Measurements from ENCODE around the gene FUT8.

FUT8 gene

DNA sequence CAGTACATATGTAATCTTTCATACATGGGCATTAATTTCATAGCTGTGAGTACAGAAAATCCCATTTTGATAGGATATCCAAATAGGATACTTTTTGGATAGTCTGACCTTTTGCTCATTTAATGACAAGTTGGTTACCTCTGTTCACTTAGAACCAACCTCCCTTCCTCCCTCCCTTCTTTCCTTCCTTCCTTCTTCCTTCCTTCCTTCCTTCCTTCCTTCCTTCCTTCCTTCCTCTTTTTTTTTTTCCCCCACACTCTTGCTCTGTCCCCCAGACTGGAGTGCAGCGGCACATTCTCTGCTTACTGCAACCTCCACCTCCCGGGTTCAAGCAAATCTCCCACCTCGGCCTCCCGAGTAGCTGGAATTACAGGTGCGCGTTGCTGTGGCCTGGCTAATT, 162.9 kb downstream of the FUT8 start:
- no peaks in the 10 kb centered on the region for H3K4me1 ChIP-seq (ENCODE audit: insufficient read depth, insufficient read length)
- TF ChIP-seq SUZ12 (IDR thresholded peaks at IDR 0.05; ENCODE audit: extremely low read depth, insufficient read depth, insufficient read length): no peak
- no peak for TF ChIP-seq YY1 (IDR thresholded peaks at IDR 0.05; ENCODE audit: insufficient read depth, insufficient read length)
- no peak for TF ChIP-seq ZNF274 (IDR thresholded peaks at IDR 0.05; ENCODE audit: low read depth, low read length)
- H3K36me3 ChIP-seq (ENCODE audit: insufficient read depth, insufficient read length, low read length): no peaks in the 10 kb centered on the region
- H3K4me3 ChIP-seq (ENCODE audit: insufficient read length, low read depth): no peak overlapping the region
- DNase-seq (ENCODE audit: low read depth, low spot score): no peak
- no peaks in the 10 kb centered on the region for H3K9me3 ChIP-seq (ENCODE audit: insufficient read depth, low read length)
- H3K27me3 ChIP-seq (ENCODE audit: insufficient read depth, insufficient read length): no peaks in the 10 kb centered on the region
- H3K9ac ChIP-seq (ENCODE audit: insufficient read length, low read depth): no peak overlapping the region

DNA sequence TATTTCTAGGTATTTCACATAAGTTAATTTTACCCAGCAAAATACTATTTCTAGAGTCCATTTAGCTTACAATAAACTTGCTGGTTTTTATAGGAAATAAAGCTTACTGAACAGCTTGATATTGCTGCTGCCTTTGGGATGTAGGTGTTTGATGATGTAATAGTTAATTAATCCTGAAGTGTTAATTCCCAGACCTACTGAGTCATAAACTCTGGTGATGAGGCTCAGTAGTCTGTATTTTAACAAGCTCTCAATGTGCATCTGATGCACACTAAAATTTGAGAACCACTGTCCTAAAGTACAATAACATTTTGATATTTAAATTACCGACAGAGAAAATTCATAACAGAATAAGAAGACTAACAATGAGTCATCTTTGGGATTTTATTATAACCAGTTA, 168.4 kb downstream of the FUT8 start:
- no peaks in the 10 kb centered on the region for H3K4me1 ChIP-seq (ENCODE audit: insufficient read depth, insufficient read length)
- no peak for DNase-seq (ENCODE audit: low read depth, low spot score)
- no peaks in the 10 kb centered on the region for H3K9me3 ChIP-seq (ENCODE audit: insufficient read depth, low read length)
- TF ChIP-seq SUZ12 (IDR thresholded peaks at IDR 0.05; ENCODE audit: extremely low read depth, insufficient read depth, insufficient read length) (no peak), YY1 (IDR thresholded peaks at IDR 0.05; ENCODE audit: insufficient read depth, insufficient read length) (no peak), ZNF274 (IDR thresholded peaks at IDR 0.05; ENCODE audit: low read depth, low read length) (no peak)
- no peaks in the 10 kb centered on the region for H3K36me3 ChIP-seq (ENCODE audit: insufficient read depth, insufficient read length, low read length)
- no peak overlapping the region for H3K9ac ChIP-seq (ENCODE audit: insufficient read length, low read depth)
- no peaks in the 10 kb centered on the region for H3K27me3 ChIP-seq (ENCODE audit: insufficient read depth, insufficient read length)
- no peak overlapping the region for H3K4me3 ChIP-seq (ENCODE audit: insufficient read length, low read depth)

DNA sequence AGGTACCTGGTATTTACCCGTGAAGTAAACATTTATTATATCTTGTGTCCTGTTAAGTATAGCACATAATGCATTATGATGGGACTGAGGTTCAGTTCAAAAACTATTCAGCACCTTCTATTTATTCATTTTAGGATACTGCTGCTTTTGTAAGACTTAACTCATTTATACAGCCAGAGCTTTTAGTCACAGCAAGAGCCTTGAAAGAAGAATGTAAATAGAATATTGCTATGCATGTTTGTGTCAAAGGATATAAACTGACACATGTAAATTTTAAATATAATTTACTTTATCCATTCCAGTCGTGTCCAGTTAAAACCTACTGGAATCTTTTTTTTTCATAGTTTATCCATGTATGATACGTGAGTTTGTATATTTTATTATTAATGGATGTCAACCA, 168.8 kb downstream of the FUT8 start:
- Histone ChIP-seq H3K9me3 (ENCODE audit: insufficient read depth, low read length) (no peaks in the 10 kb centered on the region), H3K4me1 (ENCODE audit: insufficient read depth, insufficient read length) (no peaks in the 10 kb centered on the region), H3K9ac (ENCODE audit: insufficient read length, low read depth) (no peak overlapping the region), H3K36me3 (ENCODE audit: insufficient read depth, insufficient read length, low read length) (no peaks in the 10 kb centered on the region), H3K4me3 (ENCODE audit: insufficient read length, low read depth) (no peak overlapping the region), H3K27me3 (ENCODE audit: insufficient read depth, insufficient read length) (no peaks in the 10 kb centered on the region)
- no peak for TF ChIP-seq ZNF274 (IDR thresholded peaks at IDR 0.05; ENCODE audit: low read depth, low read length)
- TF ChIP-seq SUZ12 (IDR thresholded peaks at IDR 0.05; ENCODE audit: extremely low read depth, insufficient read depth, insufficient read length): no peak
- TF ChIP-seq YY1 (IDR thresholded peaks at IDR 0.05; ENCODE audit: insufficient read depth, insufficient read length): no peak
- no peak for DNase-seq (ENCODE audit: low read depth, low spot score)

DNA sequence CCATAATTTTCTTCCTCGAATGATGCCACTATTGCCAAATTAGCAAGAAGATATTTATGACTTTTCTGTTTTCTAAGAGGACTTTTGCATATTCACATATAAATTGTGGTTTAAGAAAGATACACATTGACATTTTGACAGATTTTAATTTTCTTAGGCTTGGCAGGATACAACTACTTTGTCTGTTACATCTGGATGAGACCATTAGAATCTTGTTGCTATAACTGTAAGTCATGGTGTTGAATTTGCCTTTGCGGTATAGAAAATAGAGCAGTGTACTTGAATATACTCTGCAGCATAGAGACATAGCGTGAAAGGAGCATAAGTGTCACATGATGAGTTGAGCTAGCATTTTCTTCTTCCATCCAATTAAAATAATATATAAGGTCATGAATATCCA, 169.3 kb downstream of the FUT8 start:
- no peaks in the 10 kb centered on the region for H3K27me3 ChIP-seq (ENCODE audit: insufficient read depth, insufficient read length)
- no peaks in the 10 kb centered on the region for H3K4me1 ChIP-seq (ENCODE audit: insufficient read depth, insufficient read length)
- no peak overlapping the region for H3K4me3 ChIP-seq (ENCODE audit: insufficient read length, low read depth)
- no peaks in the 10 kb centered on the region for H3K36me3 ChIP-seq (ENCODE audit: insufficient read depth, insufficient read length, low read length)
- no peak for DNase-seq (ENCODE audit: low read depth, low spot score)
- no peaks in the 10 kb centered on the region for H3K9me3 ChIP-seq (ENCODE audit: insufficient read depth, low read length)
- H3K9ac ChIP-seq (ENCODE audit: insufficient read length, low read depth): no peak overlapping the region
- TF ChIP-seq SUZ12 (IDR thresholded peaks at IDR 0.05; ENCODE audit: extremely low read depth, insufficient read depth, insufficient read length) (no peak), YY1 (IDR thresholded peaks at IDR 0.05; ENCODE audit: insufficient read depth, insufficient read length) (no peak), ZNF274 (IDR thresholded peaks at IDR 0.05; ENCODE audit: low read depth, low read length) (no peak)

DNA sequence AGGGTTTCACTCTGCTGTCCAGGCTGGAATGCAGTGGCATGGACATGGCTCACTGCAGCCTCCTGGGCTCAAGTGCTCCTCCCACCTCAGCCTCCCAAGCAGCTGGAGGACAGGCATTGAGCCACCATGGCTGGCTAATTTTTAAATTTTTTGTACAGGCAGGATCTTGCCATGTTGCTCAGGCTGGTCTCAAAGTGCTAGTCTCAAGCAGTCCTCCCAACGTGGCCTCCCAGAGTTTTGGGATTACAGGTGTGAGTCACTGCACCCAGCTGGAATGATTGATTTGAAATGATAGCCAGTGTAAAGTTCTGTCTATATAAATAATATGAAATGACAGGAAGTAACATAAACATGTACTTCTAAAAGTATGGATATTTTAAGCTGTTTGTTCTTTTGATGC, 172.7 kb downstream of the FUT8 start:
- H3K36me3 ChIP-seq (ENCODE audit: insufficient read depth, insufficient read length, low read length): no peaks in the 10 kb centered on the region
- no peak for TF ChIP-seq YY1 (IDR thresholded peaks at IDR 0.05; ENCODE audit: insufficient read depth, insufficient read length)
- TF ChIP-seq ZNF274 (IDR thresholded peaks at IDR 0.05; ENCODE audit: low read depth, low read length): no peak
- no peak for DNase-seq (ENCODE audit: low read depth, low spot score)
- no peaks in the 10 kb centered on the region for H3K4me1 ChIP-seq (ENCODE audit: insufficient read depth, insufficient read length)
- H3K27me3 ChIP-seq (ENCODE audit: insufficient read depth, insufficient read length): no peaks in the 10 kb centered on the region
- no peaks in the 10 kb centered on the region for H3K9me3 ChIP-seq (ENCODE audit: insufficient read depth, low read length)
- H3K4me3 ChIP-seq (ENCODE audit: insufficient read length, low read depth): no peak overlapping the region
- no peak overlapping the region for H3K9ac ChIP-seq (ENCODE audit: insufficient read length, low read depth)

DNA sequence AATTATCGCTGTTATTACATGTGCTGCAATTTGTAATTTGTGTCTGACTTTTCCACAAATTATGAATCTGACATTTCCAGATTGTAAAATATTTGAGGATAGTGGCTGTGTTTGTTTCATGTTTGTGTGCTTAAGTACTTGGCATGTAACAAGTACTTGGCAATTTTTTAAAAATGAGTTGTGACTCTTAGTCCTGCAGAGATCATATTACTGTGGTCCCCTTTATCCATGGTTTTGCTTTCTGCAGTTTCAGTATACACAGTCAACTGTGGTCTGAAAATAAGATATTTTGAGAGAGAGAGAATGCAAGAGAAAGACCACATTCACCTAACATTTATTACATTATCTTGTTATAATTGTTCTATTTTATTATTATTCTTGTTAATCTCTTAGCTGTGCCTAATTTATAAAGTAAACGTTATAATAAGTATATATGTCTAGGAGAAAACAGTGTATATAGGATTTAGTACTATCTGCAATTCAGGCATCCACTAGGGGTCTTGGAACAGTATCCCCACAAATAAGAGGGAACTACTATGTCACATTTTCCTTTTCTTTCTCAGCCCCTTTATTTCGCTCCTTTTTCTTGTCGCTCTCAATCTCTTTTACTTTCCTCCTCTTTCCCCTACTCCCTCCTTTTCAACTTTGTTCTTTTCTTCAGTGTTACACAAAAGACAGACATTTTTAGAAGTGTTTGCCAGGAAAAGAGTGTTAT, 176.1 kb downstream of the FUT8 start:
- Histone ChIP-seq H3K4me1 (ENCODE audit: insufficient read depth, insufficient read length) (no peaks in the 10 kb centered on the region), H3K4me3 (ENCODE audit: insufficient read length, low read depth) (no peak overlapping the region), H3K27me3 (ENCODE audit: insufficient read depth, insufficient read length) (no peaks in the 10 kb centered on the region), H3K9me3 (ENCODE audit: insufficient read depth, low read length) (no peaks in the 10 kb centered on the region), H3K9ac (ENCODE audit: insufficient read length, low read depth) (no peak overlapping the region), H3K36me3 (ENCODE audit: insufficient read depth, insufficient read length, low read length) (no peaks in the 10 kb centered on the region)
- no peak for DNase-seq (ENCODE audit: low read depth, low spot score)
- TF ChIP-seq YY1 (IDR thresholded peaks at IDR 0.05; ENCODE audit: insufficient read depth, insufficient read length) (no peak), ZNF274 (IDR thresholded peaks at IDR 0.05; ENCODE audit: low read depth, low read length) (no peak), SUZ12 (IDR thresholded peaks at IDR 0.05; ENCODE audit: extremely low read depth, insufficient read depth, insufficient read length) (no peak)

DNA sequence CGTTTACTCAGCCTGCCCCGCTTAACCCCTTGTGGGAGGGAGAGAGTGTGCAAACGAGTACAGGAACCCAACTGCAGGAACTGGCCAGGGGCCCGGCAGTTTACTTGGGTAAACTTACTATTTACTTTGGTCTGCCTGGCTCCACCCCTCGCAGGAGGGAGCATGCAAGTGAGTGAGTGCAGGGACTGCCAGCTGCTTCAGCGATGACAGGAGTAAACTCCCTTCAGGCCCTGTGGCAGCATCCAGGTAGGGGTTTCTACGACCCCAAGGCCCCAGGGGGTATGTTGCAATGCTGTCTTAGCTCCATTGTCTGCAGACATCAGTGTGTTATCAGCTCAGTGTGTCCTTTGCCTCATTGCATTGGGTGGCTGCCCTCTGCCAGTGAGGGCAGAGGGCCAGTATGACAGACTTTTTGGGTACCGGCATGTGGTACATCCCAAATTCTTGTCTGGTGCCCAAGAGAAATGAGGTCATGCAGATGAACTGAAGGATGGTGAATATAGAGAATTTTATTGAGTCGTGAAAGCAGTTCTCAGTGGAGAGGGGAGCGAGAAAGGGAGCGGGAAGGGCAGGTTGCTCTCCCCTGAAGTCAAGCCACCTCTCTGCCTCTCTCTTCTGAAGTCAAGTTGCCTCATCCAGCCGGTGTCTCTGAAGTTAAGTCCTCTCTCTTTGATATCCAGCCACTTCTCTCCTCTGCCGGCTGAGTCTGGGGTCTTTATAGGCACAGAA, 181.8 kb downstream of the FUT8 start:
- H3K36me3 ChIP-seq (ENCODE audit: insufficient read depth, insufficient read length, low read length): no peaks in the 10 kb centered on the region
- no peaks in the 10 kb centered on the region for H3K27me3 ChIP-seq (ENCODE audit: insufficient read depth, insufficient read length)
- no peak overlapping the region for H3K4me3 ChIP-seq (ENCODE audit: insufficient read length, low read depth)
- TF ChIP-seq ZNF274 (IDR thresholded peaks at IDR 0.05; ENCODE audit: low read depth, low read length) (no peak), YY1 (IDR thresholded peaks at IDR 0.05; ENCODE audit: insufficient read depth, insufficient read length) (no peak), SUZ12 (IDR thresholded peaks at IDR 0.05; ENCODE audit: extremely low read depth, insufficient read depth, insufficient read length) (no peak)
- no peak for DNase-seq (ENCODE audit: low read depth, low spot score)
- H3K9ac ChIP-seq (ENCODE audit: insufficient read length, low read depth): no peak overlapping the region
- no peaks in the 10 kb centered on the region for H3K4me1 ChIP-seq (ENCODE audit: insufficient read depth, insufficient read length)
- no peaks in the 10 kb centered on the region for H3K9me3 ChIP-seq (ENCODE audit: insufficient read depth, low read length)
